GM13976 (cell line): Measurements from ENCODE around the gene UNKL.

Source experiments
- DNase-seq: peaks from one replicate; pipeline ENCODE4 v3.0.0; 2012; ENCODE audit warnings: low spot score
- in situ Hi-C: fragments of 300-500 bp; cut with MboI; formaldehyde crosslinking; loops from one replicate; pipeline ENCODE4 v1.12.0; 2022; ENCODE audit warnings: low sequenced_read_pairs, mixed read lengths, inconsistent platforms; ENCODE audit not compliant: unreplicated experiment
- TF ChIP-seq, protein P1 (sequence below): IDR thresholded peaks from 2 replicates; pipeline ENCODE4 v1.5.1; 2012; ENCODE audit warnings: borderline replicate concordance, mild to moderate bottlenecking; ENCODE audit not compliant: insufficient read depth; ENCODE audit errors: extremely low read depth, missing control alignments, control extremely low read depth

Gene UNKL

DNA sequence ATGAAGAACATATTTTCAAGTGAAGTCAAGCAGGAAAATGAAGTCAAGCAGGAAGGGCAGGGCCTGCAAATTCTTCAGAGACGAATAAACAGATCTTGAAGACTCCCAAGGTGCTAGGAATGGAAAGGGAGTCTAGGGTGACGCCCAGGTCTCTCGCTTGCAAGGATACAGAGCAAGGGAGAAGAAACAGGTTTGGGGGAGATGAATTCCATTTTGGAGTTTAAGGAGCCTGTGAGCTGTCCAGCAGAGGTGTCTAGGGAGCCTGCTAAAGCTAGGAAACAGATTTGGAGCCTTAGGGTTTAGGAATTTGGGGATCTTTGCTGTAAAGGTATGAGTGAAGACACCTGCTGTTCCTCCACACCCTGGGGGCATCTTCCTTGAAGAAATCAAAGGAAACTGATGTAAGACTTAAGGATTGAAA, 2.0 kb upstream of the UNKL start:
- DNase-seq, result no peak
- TF ChIP-seq, protein P1, sequence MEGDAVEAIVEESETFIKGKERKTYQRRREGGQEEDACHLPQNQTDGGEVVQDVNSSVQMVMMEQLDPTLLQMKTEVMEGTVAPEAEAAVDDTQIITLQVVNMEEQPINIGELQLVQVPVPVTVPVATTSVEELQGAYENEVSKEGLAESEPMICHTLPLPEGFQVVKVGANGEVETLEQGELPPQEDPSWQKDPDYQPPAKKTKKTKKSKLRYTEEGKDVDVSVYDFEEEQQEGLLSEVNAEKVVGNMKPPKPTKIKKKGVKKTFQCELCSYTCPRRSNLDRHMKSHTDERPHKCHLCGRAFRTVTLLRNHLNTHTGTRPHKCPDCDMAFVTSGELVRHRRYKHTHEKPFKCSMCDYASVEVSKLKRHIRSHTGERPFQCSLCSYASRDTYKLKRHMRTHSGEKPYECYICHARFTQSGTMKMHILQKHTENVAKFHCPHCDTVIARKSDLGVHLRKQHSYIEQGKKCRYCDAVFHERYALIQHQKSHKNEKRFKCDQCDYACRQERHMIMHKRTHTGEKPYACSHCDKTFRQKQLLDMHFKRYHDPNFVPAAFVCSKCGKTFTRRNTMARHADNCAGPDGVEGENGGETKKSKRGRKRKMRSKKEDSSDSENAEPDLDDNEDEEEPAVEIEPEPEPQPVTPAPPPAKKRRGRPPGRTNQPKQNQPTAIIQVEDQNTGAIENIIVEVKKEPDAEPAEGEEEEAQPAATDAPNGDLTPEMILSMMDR, result no peak
- in situ Hi-C loops, result no loop called here

DNA sequence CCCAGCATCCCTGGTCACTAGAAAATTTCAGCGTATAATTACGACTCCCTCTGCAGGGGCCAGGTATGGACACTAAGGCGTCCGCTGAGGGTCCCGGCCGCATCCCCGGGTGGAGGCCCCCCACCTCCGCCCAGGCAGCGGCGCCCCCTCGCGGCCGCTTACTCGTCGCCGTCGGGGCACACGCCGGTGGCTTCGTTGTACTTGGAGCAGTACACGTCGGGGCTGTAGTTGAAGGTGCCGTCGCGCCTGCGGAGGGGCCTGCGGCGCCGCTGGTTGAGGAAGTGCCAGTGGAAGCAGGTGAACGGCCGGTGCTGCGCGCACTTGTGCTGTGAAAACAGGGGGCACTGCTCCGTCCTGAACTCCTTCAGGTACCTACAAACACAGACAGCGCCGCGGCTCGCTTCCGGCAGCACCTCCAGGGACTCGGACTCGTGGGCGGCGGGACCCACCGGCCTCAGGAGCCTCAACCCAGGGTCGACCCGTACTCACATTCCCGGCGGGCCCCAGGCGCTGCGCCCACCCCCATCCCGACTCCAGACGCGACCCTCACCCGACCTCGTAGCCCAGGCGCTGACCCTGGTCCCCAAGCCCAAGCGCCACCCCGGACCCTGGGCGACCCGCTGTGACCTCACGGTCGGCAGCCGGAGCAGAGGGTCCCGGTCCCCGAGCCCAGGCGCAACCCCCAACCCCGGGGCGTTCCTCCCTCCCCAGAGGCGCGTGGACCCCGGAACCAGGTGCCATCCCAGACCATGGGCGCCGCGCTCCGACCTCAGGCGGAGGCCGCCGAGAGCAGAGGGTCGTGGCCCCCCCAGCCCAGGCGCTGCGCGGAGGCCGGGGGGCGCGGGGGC, 596 bp downstream of the UNKL start:
- DNase-seq, result peak; percentile 82
- in situ Hi-C loops, result no loop called here
- TF ChIP-seq, protein P1, result peak; percentile 88

DNA sequence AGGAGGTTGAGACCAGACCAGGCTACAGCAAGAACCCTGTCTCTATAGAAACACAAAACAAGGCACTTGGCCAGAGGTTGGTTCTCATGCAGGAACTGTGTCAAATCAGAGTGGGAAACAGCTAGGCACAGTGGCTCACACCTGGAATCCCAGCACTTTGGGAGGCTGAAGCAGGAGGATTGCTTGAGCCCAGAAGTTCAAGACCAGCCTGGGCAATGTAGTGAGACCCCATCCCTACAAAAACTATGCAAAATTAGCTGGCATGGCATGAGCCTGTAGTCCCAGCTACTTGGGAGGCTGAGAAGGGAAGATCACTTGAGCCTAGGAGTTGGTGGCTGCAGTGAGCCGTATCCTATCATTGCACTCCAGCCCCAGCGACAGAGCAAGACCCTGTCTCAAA, 1.7 kb downstream of the UNKL start:
- no peak for DNase-seq
- TF ChIP-seq, protein P1, result no peak
- in situ Hi-C loops, result no loop called here

DNA sequence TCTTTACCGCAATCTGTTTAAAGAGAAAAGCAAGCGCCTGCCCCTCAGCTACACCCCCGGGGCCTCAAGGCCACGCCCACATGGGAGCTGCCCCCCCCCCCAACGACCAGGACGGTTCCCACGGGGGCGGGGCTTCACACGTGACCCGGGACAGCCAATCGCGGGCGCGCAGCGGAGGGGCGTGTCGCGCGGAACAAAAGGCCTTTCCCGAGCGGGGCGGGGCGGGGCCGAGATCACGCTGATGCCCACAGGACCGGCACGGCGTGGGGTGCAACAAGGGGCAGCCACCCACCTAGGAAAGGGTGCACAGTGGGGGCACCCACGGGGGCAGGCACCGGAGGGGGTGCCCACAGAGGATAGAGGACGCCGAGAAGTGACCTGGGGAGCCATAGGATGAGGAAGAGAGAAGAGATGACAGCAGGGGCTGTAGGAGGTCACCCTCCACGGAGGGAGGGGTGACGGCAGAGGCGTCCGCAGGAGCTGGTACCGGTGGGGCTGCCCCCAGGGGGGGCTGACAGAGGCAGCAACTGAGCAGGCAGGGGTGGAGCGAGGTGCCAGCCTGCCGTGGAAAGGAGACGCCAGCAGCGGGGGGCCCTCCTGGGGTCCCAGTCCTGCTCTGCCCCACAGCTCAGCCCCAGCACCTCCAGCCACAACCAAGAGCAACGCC, 6.2 kb downstream of the UNKL start:
- TF ChIP-seq, protein P1, result no peak
- peak; percentile 98 for DNase-seq
- in situ Hi-C loops, result no loop called here

DNA sequence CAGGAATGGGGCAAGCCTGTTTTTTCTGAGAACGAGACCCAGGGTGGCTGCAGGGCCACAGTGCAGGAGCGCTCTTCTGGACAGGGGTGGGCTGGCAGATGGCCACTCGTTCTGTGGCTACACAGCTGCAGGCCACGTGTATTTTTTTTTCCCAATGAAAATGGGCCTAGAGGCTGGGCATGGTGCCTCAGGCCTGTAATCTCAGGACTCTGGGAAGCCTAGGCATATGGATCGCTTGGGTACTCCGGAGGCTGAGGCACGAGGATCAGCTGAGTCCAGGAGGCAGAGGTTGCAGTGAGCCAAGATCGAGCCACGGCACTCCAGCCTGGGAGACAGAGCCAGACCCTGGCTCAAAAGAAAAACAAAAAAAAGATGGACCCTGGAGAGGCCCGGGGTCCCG, 6.8 kb downstream of the UNKL start:
- no peak for DNase-seq

DNA sequence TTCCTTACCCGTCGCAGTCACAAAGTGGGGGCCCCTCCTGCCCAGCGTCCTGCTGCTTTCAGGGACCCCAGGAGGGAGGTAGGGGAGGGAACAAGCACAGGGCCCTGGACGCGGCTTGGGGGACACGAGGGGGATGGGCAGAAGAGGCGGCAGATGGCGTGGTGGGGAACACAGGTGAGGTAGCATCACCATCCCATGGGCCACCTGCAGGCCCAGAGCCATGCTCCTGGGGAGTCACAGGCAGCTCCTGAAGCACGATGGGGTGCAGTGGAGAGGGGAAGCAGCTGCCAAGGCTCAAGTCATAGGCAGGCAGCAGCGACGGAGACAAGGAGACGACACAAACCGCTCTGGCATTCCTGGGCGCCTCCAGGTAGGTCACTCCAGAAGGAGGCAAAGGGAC, 10.8 kb downstream of the UNKL start:
- DNase-seq, result no peak
- TF ChIP-seq, protein P1, result no peak
- in situ Hi-C loops, result no loop called here

More for the DNA sequence above, 6.8 kb downstream of the UNKL start:
- TF ChIP-seq, protein P1, result no peak
- in situ Hi-C loops, result no loop called here
